A673 (cell line): ENCODE measurements around the gene OR6B1. TPM values are rescaled to one million over a fixed set of nuclear protein-coding genes. Genes with fewer than 3 reads are reported as not detected.

ENCODE experiments used
- BruUV-seq: library from RNA; stranded (reverse); fragments of 400-500 nt; replicated peaks from 2 replicates; lab custom pipeline; 2021; lab: Mats Ljungman, UMichigan
- CTCF ChIA-PET: fragments of 300-600 bp; sonication (Branson Sonifier 250); formaldehyde crosslinking; loops from one replicate; lab custom pipeline; 2022; ENCODE audit warnings: antibody characterized with exemption; lab: Charles Lee
- POLR2A ChIA-PET: fragments of 300-600 bp; sonication (Branson Sonifier 250); formaldehyde crosslinking; loops from one replicate; lab custom pipeline; 2022; ENCODE audit warnings: antibody characterized with exemption; ENCODE audit not compliant: low non-redundant PET; lab: Charles Lee
- DNase-seq: peaks from one replicate; pipeline ENCODE4 v3.0.0-alpha.2; 2015; ENCODE audit warnings: low spot score
- H3K27ac ChIP-seq: fragments of 200-600 bp; sonication (generic); 2 replicates; pipeline ENCODE4 v1.5.1; 2016; ENCODE audit warnings: mixed run types, low read depth, mild to moderate bottlenecking, mixed read lengths, antibody characterized with exemption, low read length; ENCODE audit not compliant: poor library complexity, severe bottlenecking
- H3K27me3 ChIP-seq: fragments of 200-600 bp; sonication (generic); replicated peaks from 2 replicates; pipeline ENCODE4 v1.6.1; 2017; ENCODE audit warnings: mixed run types, low read depth, mild to moderate bottlenecking, mixed read lengths, antibody characterized with exemption, low read length; ENCODE audit not compliant: insufficient read depth, poor library complexity
- H3K36me3 ChIP-seq: fragments of 200-600 bp; sonication (generic); 2 replicates; pipeline ENCODE4 v1.6.1; 2016; ENCODE audit warnings: mixed run types, mild to moderate bottlenecking, mixed read lengths, antibody characterized with exemption, low read length; ENCODE audit not compliant: insufficient read depth, poor library complexity, severe bottlenecking
- H3K4me1 ChIP-seq: fragments of 200-600 bp; sonication (generic); 2 replicates; pipeline ENCODE4 v1.6.1; 2017; ENCODE audit warnings: mixed run types, mild to moderate bottlenecking, mixed read lengths, antibody characterized with exemption, low read length; ENCODE audit not compliant: insufficient read depth, poor library complexity, severe bottlenecking
- H3K4me3 ChIP-seq: fragments of 200-600 bp; sonication (generic); 2 replicates; pipeline ENCODE4 v1.5.1; 2016; ENCODE audit warnings: low read depth, mixed run types, mild to moderate bottlenecking, mixed read lengths, low read length; ENCODE audit not compliant: poor library complexity, severe bottlenecking
- H3K9me3 ChIP-seq: fragments of 200-600 bp; sonication (generic); 2 replicates; pipeline ENCODE4 v1.6.1; 2016; ENCODE audit warnings: mixed run types, low read depth, mild to moderate bottlenecking, mixed read lengths, antibody characterized with exemption, low read length; ENCODE audit not compliant: poor library complexity, severe bottlenecking
- CTCF ChIP-seq: fragments of 300-800, 200-600 bp; sonication (generic); conservative IDR thresholded peaks from 2 replicates; pipeline ENCODE4 v1.5.1; 2017; ENCODE audit warnings: low read depth, mild to moderate bottlenecking, antibody characterized with exemption, low read length, moderate library complexity, mixed read lengths
- EZH2 ChIP-seq: fragments of 200-600 bp; sonication (generic); IDR thresholded peaks from 2 replicates; pipeline ENCODE4 v1.6.1; 2017; ENCODE audit warnings: borderline replicate concordance, low read depth, mild to moderate bottlenecking, mixed read lengths, antibody characterized with exemption, low read length; ENCODE audit not compliant: poor library complexity, severe bottlenecking
- intact Hi-C: fragments of 100-400 bp; cut with micrococcal nuclease; formaldehyde crosslinking; loops from one replicate; pipeline ENCODE4 v1.10.0; 2022; ENCODE audit not compliant: unreplicated experiment
- total RNA-seq: library from RNA; stranded (reverse); gene quantifications from 2 replicates; pipeline ENCODE4 v1.2.3, GENCODE V29; 2021

The OR6B1 gene
- total RNA-seq, 1 experiment from 2014 or later: not detected

GRCh38 chr7:144035385-144035784, 35.3 kb downstream of the OR6B1 start:
- no peaks in the 10 kb centered on the region for H3K9me3 ChIP-seq
- no peak for TF ChIP-seq CTCF
- TF ChIP-seq EZH2: no peak
- intact Hi-C loops: no loop called here

GRCh38 chr7:144036302-144036885, 36.3 kb downstream of the OR6B1 start:
- no peak for TF ChIP-seq CTCF
- TF ChIP-seq EZH2: no peak
- Histone ChIP-seq H3K4me3 (no peak overlapping the region), H3K36me3 (no peaks in the 10 kb centered on the region), H3K27ac (no peak overlapping the region), H3K9me3 (no peaks in the 10 kb centered on the region), H3K27me3 (no peaks in the 10 kb centered on the region), H3K4me1 (no peaks in the 10 kb centered on the region)
- POLR2A ChIA-PET: no interaction called here
- DNase-seq: no peak
- no TSS peak for BruUV-seq
- CTCF ChIA-PET: no interaction called here
- intact Hi-C loops: no loop called here

More at GRCh38 chr7:144035385-144035784, 35.3 kb downstream of the OR6B1 start:
- H3K4me1 ChIP-seq: no peaks in the 10 kb centered on the region
- no TSS peak for BruUV-seq
- no peak overlapping the region for H3K27ac ChIP-seq
- H3K4me3 ChIP-seq: no peak overlapping the region
- ChIA-PET CTCF (interaction anchor here (0.7 kb wide), 1 partner anchor 1141 kb away, joined by 3 read pairs; no protein-coding TSS in a partner anchor), POLR2A (no interaction called here)
- no peaks in the 10 kb centered on the region for H3K27me3 ChIP-seq
- no peaks in the 10 kb centered on the region for H3K36me3 ChIP-seq
- DNase-seq: no peak

GRCh38 chr7:144037414-144038035, 37.4 kb downstream of the OR6B1 start:
- no TSS peak for BruUV-seq
- Histone ChIP-seq H3K27me3 (no peaks in the 10 kb centered on the region), H3K4me3 (no peak overlapping the region), H3K9me3 (no peaks in the 10 kb centered on the region), H3K27ac (no peak overlapping the region), H3K4me1 (no peaks in the 10 kb centered on the region), H3K36me3 (no peaks in the 10 kb centered on the region)
- POLR2A ChIA-PET: no interaction called here
- DNase-seq: peak; percentile 2
- CTCF ChIA-PET: no interaction called here
- no peak for TF ChIP-seq CTCF
- TF ChIP-seq EZH2: no peak
- intact Hi-C loops: no loop called here
